ENCODE data around the gene C18orf63. TPM values are rescaled to one million over a fixed set of nuclear protein-coding genes. Genes with fewer than 3 reads are reported as not detected.

C18orf63 gene
- total RNA-seq, 2 experiments from 2014 or later = not detected

- intact Hi-C loops (cut with DNase I, micrococcal nuclease) = no loop called here
- POLR2A ChIA-PET = no interaction called here
- ATAC-seq (ENCODE audit: poor library complexity) (no peak), DNase-seq (no peak)
- Mint-ChIP-seq H3K4me3 (no peak overlapping the region), H3K27me3 (no peaks in the 10 kb centered on the region), H3K9me3 (no peaks in the 10 kb centered on the region), H3K36me3 (ENCODE audit: low read depth) (peaks cover 26% of the 10 kb centered on the region), H3K4me1 (ENCODE audit: low read depth) (no peaks in the 10 kb centered on the region), H3K27ac (no peak overlapping the region)
- Histone ChIP-seq H3K27ac (ENCODE audit: low read depth in 1 of 2, low read length in 2 of 2) (no peak overlapping the region), H3K27me3 (ENCODE audit: control insufficient read depth in 1 of 2, insufficient read depth in 2 of 2, low read length in 2 of 2) (no peaks in the 10 kb centered on the region), H3K4me3 (ENCODE audit: low read length) (no peak overlapping the region), H3K4me1 (ENCODE audit: insufficient read depth, low read length) (no peaks in the 10 kb centered on the region), H3K9me3 (ENCODE audit: control insufficient read depth in 1 of 2, insufficient read depth in 1 of 2, low read length in 2 of 2) (no peaks in the 10 kb centered on the region), H3K36me3 (ENCODE audit: insufficient read depth, low read length) (peaks cover 2% of the 10 kb centered on the region)
- CTCF ChIA-PET = no interaction called here
- TF ChIP-seq CTCF (IDR thresholded peaks at IDR 0.05) = no peak
Observed at GRCh38 chr18:74274700-74275099, 40.9 kb upstream of the C18orf63 start.

- Histone ChIP-seq H3K4me1 (ENCODE audit: insufficient read depth, low read length) (no peaks in the 10 kb centered on the region), H3K9me3 (ENCODE audit: control insufficient read depth in 1 of 2, insufficient read depth in 1 of 2, low read length in 2 of 2) (no peaks in the 10 kb centered on the region), H3K27me3 (ENCODE audit: control insufficient read depth in 1 of 2, insufficient read depth in 2 of 2, low read length in 2 of 2) (no peaks in the 10 kb centered on the region), H3K36me3 (ENCODE audit: insufficient read depth, low read length) (peaks cover 2% of the 10 kb centered on the region), H3K27ac (ENCODE audit: low read depth in 1 of 2, low read length in 2 of 2) (no peak overlapping the region), H3K4me3 (ENCODE audit: low read length) (no peak overlapping the region)
- no peaks in the 10 kb centered on the region for H3K27me3 Mint-ChIP-seq
- CTCF ChIA-PET = no interaction called here
- H3K27ac Mint-ChIP-seq = no peak overlapping the region
- intact Hi-C loops (cut with DNase I, micrococcal nuclease) = no loop called here
- peaks cover 26% of the 10 kb centered on the region for H3K36me3 Mint-ChIP-seq (ENCODE audit: low read depth)
- no peak overlapping the region for H3K4me3 Mint-ChIP-seq
- ATAC-seq (ENCODE audit: poor library complexity) (no peak), DNase-seq (no peak)
- no peaks in the 10 kb centered on the region for H3K4me1 Mint-ChIP-seq (ENCODE audit: low read depth)
- no peak for TF ChIP-seq CTCF (IDR thresholded peaks at IDR 0.05)
- POLR2A ChIA-PET = no interaction called here
- no peaks in the 10 kb centered on the region for H3K9me3 Mint-ChIP-seq
Observed at GRCh38 chr18:74275736-74276135, 39.9 kb upstream of the C18orf63 start.

GRCh38 chr18:74276609-74277008, 39.0 kb upstream of the C18orf63 start:
- no peak for TF ChIP-seq CTCF (IDR thresholded peaks at IDR 0.05)
- Mint-ChIP-seq H3K27ac (no peak overlapping the region), H3K9me3 (no peaks in the 10 kb centered on the region), H3K4me1 (ENCODE audit: low read depth) (peaks cover 4% of the 10 kb centered on the region), H3K4me3 (no peak overlapping the region), H3K27me3 (no peaks in the 10 kb centered on the region), H3K36me3 (ENCODE audit: low read depth) (peaks cover 26% of the 10 kb centered on the region)
- DNase-seq (no peak), ATAC-seq (ENCODE audit: poor library complexity) (no peak)
- ChIA-PET POLR2A (no interaction called here), CTCF (no interaction called here)
- H3K4me3 ChIP-seq (ENCODE audit: low read length) = no peak overlapping the region
- intact Hi-C loops (cut with DNase I, micrococcal nuclease) = no loop called here
- H3K36me3 ChIP-seq (ENCODE audit: insufficient read depth, low read length) = peaks cover 2% of the 10 kb centered on the region
- H3K27ac ChIP-seq (ENCODE audit: low read depth in 1 of 2, low read length in 2 of 2) = no peak overlapping the region
- H3K4me1 ChIP-seq (ENCODE audit: insufficient read depth, low read length) = no peaks in the 10 kb centered on the region
- no peaks in the 10 kb centered on the region for H3K9me3 ChIP-seq (ENCODE audit: control insufficient read depth in 1 of 2, insufficient read depth in 1 of 2, low read length in 2 of 2)
- H3K27me3 ChIP-seq (ENCODE audit: control insufficient read depth in 1 of 2, insufficient read depth in 2 of 2, low read length in 2 of 2) = no peaks in the 10 kb centered on the region
